Liver (tissue), 9 donors: ENCODE measurements around the gene PSMG1. TPM values are rescaled to one million over a fixed set of nuclear protein-coding genes. Genes with fewer than 3 reads are reported as not detected.

ENCODE experiments used
- DNase-seq: peaks from one replicate; pipeline ENCODE4 v3.0.0-alpha.2; 2017; ENCODE audit warnings: low spot score
- H3K27ac ChIP-seq, 2 donors: one replicate each; pipeline ENCODE4 v1.7.0; 2013; ENCODE audit warnings: inconsistent platforms in 2 of 2, low read length in 2 of 2, control low read depth in 1 of 2, low read depth in 1 of 2, mild to moderate bottlenecking in 1 of 2
- H3K27me3 ChIP-seq, 4 donors: one replicate each; pipeline versions ENCODE4 v1.6.1 to v1.7.0; 2013; ENCODE audit warnings: low read length in 3 of 4, inconsistent platforms in 1 of 4, mild to moderate bottlenecking in 1 of 4, moderate library complexity in 1 of 4; ENCODE audit not compliant: control insufficient read depth in 4 of 4, insufficient read depth in 4 of 4
- H3K36me3 ChIP-seq, 4 donors: one replicate each; pipeline versions ENCODE4 v1.6.1 to v1.7.0; 2013; ENCODE audit warnings: low read length in 3 of 4, mild to moderate bottlenecking in 3 of 4, low read depth in 1 of 4, moderate library complexity in 1 of 4; ENCODE audit not compliant: control insufficient read depth in 4 of 4, insufficient read depth in 3 of 4
- H3K4me1 ChIP-seq, 4 donors: one replicate each; pipeline versions ENCODE4 v1.6.1 to v1.7.0; 2013; ENCODE audit warnings: low read length in 3 of 4, mild to moderate bottlenecking in 3 of 4, moderate library complexity in 1 of 4; ENCODE audit not compliant: control insufficient read depth in 4 of 4, insufficient read depth in 4 of 4
- H3K4me3 ChIP-seq, 3 donors: one replicate each; pipeline versions ENCODE4 v1.6.1 to v1.7.0; 2013; ENCODE audit warnings: low read length in 3 of 3, control low read depth in 1 of 3, low read depth in 1 of 3, mild to moderate bottlenecking in 1 of 3
- H3K9ac ChIP-seq, 2 donors: one replicate each; pipeline ENCODE4 v1.7.0; 2013; ENCODE audit warnings: low read length in 2 of 2, mild to moderate bottlenecking in 2 of 2, moderate library complexity in 2 of 2, control low read depth in 1 of 2, low read depth in 1 of 2
- H3K9me3 ChIP-seq, 4 donors: one replicate each; pipeline versions ENCODE4 v1.6.1 to v1.7.0; 2013; ENCODE audit warnings: low read length in 3 of 4; ENCODE audit not compliant: control insufficient read depth in 4 of 4
- ATF3 ChIP-seq: IDR thresholded peaks from 2 replicates; pipeline ENCODE4 v1.6.1; 2016; ENCODE audit warnings: antibody characterized with exemption
- CTCF ChIP-seq: fragments of 150-350 bp; IDR thresholded peaks from 2 replicates; pipeline ENCODE4 v1.5.1; 2017; ENCODE audit warnings: improper control_type of control experiment, low read depth, low read length; ENCODE audit not compliant: missing input control
- EGR1 ChIP-seq, 2 donors: IDR thresholded peaks; 2 replicates each; pipeline ENCODE4 v1.6.1; 2016 to 2018; ENCODE audit warnings: antibody characterized with exemption in 2 of 2, low read depth in 2 of 2
- FOXA1 ChIP-seq: IDR thresholded peaks from 2 replicates; pipeline ENCODE4 v1.6.1; 2016; ENCODE audit warnings: antibody characterized with exemption
- FOXA2 ChIP-seq: IDR thresholded peaks from 2 replicates; pipeline ENCODE4 v1.6.1; 2016; ENCODE audit warnings: antibody characterized with exemption
- GABPA ChIP-seq, 2 donors: IDR thresholded peaks in 1 of 2; conservative IDR thresholded peaks in 1 of 2; 2 replicates each; pipeline ENCODE4 v1.6.1; 2016; ENCODE audit warnings: antibody characterized with exemption in 2 of 2, mild to moderate bottlenecking in 1 of 2, moderate library complexity in 1 of 2
- HNF4A ChIP-seq, 2 donors: conservative IDR thresholded peaks; 2 replicates each; pipeline ENCODE4 v1.6.1; 2016; ENCODE audit warnings: antibody characterized with exemption in 2 of 2, mild to moderate bottlenecking in 2 of 2
- HNF4G ChIP-seq: IDR thresholded peaks from 2 replicates; pipeline ENCODE4 v1.6.1; 2016; ENCODE audit warnings: antibody characterized with exemption
- JUND ChIP-seq, 2 donors: IDR thresholded peaks; 2 replicates each; pipeline ENCODE4 v1.6.1; 2016; ENCODE audit warnings: antibody characterized with exemption in 2 of 2
- NR2F2 ChIP-seq: IDR thresholded peaks from 2 replicates; pipeline ENCODE4 v1.6.1; 2016; ENCODE audit warnings: antibody characterized with exemption
- RAD21 ChIP-seq, 2 donors: IDR thresholded peaks; 2 replicates each; pipeline ENCODE4 v1.6.1; 2016; ENCODE audit warnings: antibody characterized with exemption in 2 of 2, mild to moderate bottlenecking in 2 of 2
- REST ChIP-seq: IDR thresholded peaks from 2 replicates; pipeline ENCODE4 v1.6.1; 2016; ENCODE audit warnings: antibody characterized with exemption, mild to moderate bottlenecking
- RXRA ChIP-seq, 2 donors: IDR thresholded peaks; 2 replicates each; pipeline ENCODE4 v1.6.1; 2017 to 2018; ENCODE audit warnings: antibody characterized with exemption in 2 of 2, mild to moderate bottlenecking in 1 of 2
- SP1 ChIP-seq: IDR thresholded peaks from 2 replicates; pipeline ENCODE4 v1.6.1; 2018; ENCODE audit warnings: antibody characterized with exemption, mild to moderate bottlenecking
- TAF1 ChIP-seq: conservative IDR thresholded peaks from 2 replicates; pipeline ENCODE4 v1.6.1; 2016; ENCODE audit warnings: antibody characterized with exemption, mild to moderate bottlenecking
- YY1 ChIP-seq: IDR thresholded peaks from 2 replicates; pipeline ENCODE4 v1.6.1; 2016; ENCODE audit warnings: antibody characterized with exemption, mild to moderate bottlenecking
- WGBS: extraction: QIAGEN DNeasy Blood & Tissue Kit; methylation state at CpG from one replicate; pipeline ENCODE4 v1.1.7; 2013; 5-methylcytosine and 5-hydroxymethylcytosine counted together
- polyA plus RNA-seq, 2 donors: library from polyadenylated mRNA; stranded (reverse) in 1 of 2; unstranded in 1 of 2; fragments of 200-250 nt in 1 of 2; fragments of >200 nt in 1 of 2; fragmentation: Nextera tagmentation in 1 of 2; extraction: Ambion mirVana in 1 of 2; gene quantifications; one replicate each; pipeline versions ENCODE4 v1.2.1 to v1.2.3, GENCODE V29; 2013 to 2015
- total RNA-seq, 2 donors: library from RNA; depleted of rRNA; stranded (reverse); fragments of >200 nt; gene quantifications; one replicate each; pipeline ENCODE4 v1.2.3, GENCODE V29; 2014
- TF ChIP-seq, protein P1 (sequence below): IDR thresholded peaks from 2 replicates; pipeline ENCODE4 v1.6.1; 2016; ENCODE audit warnings: antibody characterized with exemption
- TF ChIP-seq, protein P2 (sequence below): IDR thresholded peaks from 2 replicates; pipeline ENCODE4 v1.6.1; 2016; ENCODE audit warnings: antibody characterized with exemption
- donor health status: healthy.
- donor health status: healthy.
- donor health status: healthy.
- donor health status: healthy.
- donor health status: healthy.

PSMG1 gene
- total and polyA plus RNA-seq, 4 donors: 23.9 to 32.3 (median 30.7) TPM

GRCh38 chr21:39153842-39154241, 29.4 kb downstream of the PSMG1 start:
- 92% methylated on average over 2 of the region's 2 CpGs for WGBS
- H3K27ac ChIP-seq: no peak overlapping the region
- TF ChIP-seq REST: no peak
- TF ChIP-seq ATF3: no peak
- no peak for TF ChIP-seq FOXA2
- no peak for TF ChIP-seq HNF4A (conservative IDR thresholded peaks at IDR 0.05)
- no peak for TF ChIP-seq SP1
- no peak for TF ChIP-seq EGR1 (IDR thresholded peaks at IDR 0.05; ENCODE audit: low read depth in 2 of 2)
- TF ChIP-seq HNF4G: no peak
- TF ChIP-seq YY1: no peak
- TF ChIP-seq CTCF: no peak
- no peak for TF ChIP-seq RXRA (IDR thresholded peaks at IDR 0.05)
- TF ChIP-seq, protein P1, sequence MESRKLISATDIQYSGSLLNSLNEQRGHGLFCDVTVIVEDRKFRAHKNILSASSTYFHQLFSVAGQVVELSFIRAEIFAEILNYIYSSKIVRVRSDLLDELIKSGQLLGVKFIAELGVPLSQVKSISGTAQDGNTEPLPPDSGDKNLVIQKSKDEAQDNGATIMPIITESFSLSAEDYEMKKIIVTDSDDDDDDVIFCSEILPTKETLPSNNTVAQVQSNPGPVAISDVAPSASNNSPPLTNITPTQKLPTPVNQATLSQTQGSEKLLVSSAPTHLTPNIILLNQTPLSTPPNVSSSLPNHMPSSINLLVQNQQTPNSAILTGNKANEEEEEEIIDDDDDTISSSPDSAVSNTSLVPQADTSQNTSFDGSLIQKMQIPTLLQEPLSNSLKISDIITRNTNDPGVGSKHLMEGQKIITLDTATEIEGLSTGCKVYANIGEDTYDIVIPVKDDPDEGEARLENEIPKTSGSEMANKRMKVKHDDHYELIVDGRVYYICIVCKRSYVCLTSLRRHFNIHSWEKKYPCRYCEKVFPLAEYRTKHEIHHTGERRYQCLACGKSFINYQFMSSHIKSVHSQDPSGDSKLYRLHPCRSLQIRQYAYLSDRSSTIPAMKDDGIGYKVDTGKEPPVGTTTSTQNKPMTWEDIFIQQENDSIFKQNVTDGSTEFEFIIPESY: no peak
- TF ChIP-seq NR2F2: no peak
- TF ChIP-seq GABPA (IDR thresholded peaks at IDR 0.05 in 1 of 2, conservative IDR thresholded peaks at IDR 0.05 in 1 of 2): no peak
- no peak for TF ChIP-seq RAD21 (IDR thresholded peaks at IDR 0.05)
- no peak for TF ChIP-seq JUND (IDR thresholded peaks at IDR 0.05)
- TF ChIP-seq, protein P2, sequence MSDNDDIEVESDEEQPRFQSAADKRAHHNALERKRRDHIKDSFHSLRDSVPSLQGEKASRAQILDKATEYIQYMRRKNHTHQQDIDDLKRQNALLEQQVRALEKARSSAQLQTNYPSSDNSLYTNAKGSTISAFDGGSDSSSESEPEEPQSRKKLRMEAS: no peak
- TF ChIP-seq FOXA1: no peak
- no peak for TF ChIP-seq TAF1

More at GRCh38 chr21:39153842-39154241, 29.4 kb downstream of the PSMG1 start:
- Histone ChIP-seq H3K9me3 (no peaks in the 10 kb centered on the region), H3K36me3 (no peaks in the 10 kb centered on the region), H3K4me3 (no peak overlapping the region), H3K27me3 (no peaks in the 10 kb centered on the region), H3K9ac (no peak overlapping the region), H3K4me1 (no peaks in the 10 kb centered on the region)
- no peak for DNase-seq
